GM12801 (cell line): Measurements from ENCODE around the gene SCN10A.

Experiments used
- TF ChIP-seq, protein P1 (sequence below): IDR thresholded peaks from one replicate; pipeline ENCODE4 v1.5.1; 2011; ENCODE audit warnings: control low read depth; ENCODE audit not compliant: insufficient read length; ENCODE audit errors: extremely low read depth

SCN10A gene

DNA sequence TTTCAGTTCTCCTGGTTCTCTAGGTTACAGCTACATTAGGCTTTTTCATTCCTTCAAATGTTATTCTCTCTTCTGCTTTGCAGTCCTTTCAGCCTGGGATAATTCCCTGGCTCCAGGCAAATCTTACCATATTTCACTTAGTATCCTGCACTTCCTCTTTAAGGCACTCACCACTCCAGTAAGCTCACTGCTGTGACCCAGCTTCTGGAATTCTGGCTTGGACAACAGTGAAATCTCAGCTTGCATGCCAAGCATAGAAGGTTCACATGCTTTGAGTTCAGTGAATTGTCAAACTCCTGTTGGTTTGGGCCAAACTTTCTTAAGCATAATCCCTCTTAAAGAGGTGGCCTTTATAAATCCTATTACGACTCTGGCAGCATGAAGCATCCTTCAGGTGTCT, 69.4 kb downstream of the SCN10A start:
- TF ChIP-seq, protein P1, sequence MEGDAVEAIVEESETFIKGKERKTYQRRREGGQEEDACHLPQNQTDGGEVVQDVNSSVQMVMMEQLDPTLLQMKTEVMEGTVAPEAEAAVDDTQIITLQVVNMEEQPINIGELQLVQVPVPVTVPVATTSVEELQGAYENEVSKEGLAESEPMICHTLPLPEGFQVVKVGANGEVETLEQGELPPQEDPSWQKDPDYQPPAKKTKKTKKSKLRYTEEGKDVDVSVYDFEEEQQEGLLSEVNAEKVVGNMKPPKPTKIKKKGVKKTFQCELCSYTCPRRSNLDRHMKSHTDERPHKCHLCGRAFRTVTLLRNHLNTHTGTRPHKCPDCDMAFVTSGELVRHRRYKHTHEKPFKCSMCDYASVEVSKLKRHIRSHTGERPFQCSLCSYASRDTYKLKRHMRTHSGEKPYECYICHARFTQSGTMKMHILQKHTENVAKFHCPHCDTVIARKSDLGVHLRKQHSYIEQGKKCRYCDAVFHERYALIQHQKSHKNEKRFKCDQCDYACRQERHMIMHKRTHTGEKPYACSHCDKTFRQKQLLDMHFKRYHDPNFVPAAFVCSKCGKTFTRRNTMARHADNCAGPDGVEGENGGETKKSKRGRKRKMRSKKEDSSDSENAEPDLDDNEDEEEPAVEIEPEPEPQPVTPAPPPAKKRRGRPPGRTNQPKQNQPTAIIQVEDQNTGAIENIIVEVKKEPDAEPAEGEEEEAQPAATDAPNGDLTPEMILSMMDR = no peak

DNA sequence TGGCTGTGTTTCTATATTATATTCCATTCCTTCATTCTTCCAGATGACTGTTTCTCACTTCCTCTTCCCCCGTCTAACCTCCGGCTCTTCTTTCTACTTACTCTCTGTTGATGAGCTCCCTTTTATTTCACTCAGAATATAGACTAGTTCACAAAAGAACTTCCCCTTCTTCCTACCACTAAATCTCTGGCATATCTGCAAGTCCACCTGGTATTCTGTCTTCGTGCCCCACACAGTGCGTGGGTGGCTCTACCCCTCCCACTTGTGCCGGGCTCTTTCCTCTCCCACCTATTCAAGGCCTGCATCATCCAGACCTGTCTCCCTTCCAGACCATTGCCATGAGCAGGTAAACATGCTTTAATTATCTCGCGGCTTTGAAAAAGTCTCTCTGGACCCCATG, 73.0 kb downstream of the SCN10A start:
- TF ChIP-seq, protein P1 = no peak

DNA sequence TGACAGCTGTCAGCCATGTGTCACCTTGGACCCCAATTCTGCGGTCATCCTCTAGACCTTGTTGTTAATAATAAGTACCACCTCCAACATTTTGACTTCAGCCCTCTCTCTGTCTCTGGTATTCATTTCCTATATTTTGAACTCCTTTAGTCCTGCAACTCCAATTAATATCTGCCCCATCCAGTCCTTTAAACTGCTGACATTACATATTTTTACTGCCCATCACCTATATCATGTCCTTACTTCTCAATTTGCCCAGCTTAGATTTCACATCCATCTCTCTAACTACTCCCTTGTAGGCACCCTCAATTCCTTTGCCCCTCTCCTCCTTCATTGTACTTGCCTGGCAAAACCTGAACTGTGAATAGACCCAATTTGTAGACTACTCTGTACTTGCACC, 73.5 kb downstream of the SCN10A start:
- TF ChIP-seq, protein P1 = no peak

DNA sequence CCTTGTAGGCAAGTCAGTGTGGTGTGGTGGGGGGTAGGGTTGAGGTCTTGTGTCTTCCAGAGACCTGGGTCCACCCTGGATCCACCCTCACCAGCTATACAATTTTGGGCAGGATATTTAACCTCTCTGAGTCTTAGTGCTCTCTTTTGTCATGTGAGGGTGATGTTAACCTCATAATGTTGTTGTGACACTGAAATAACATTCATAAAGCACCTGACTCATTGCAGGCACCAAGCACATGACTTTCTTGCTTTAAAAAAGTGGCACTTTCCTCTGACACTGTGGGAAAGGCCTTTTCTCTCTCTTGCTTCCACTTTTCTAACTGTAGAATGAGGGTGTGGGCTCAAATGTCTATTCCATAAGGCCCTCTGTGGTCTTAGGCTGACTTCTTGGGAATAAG, 75.5 kb downstream of the SCN10A start:
- TF ChIP-seq, protein P1 = no peak

DNA sequence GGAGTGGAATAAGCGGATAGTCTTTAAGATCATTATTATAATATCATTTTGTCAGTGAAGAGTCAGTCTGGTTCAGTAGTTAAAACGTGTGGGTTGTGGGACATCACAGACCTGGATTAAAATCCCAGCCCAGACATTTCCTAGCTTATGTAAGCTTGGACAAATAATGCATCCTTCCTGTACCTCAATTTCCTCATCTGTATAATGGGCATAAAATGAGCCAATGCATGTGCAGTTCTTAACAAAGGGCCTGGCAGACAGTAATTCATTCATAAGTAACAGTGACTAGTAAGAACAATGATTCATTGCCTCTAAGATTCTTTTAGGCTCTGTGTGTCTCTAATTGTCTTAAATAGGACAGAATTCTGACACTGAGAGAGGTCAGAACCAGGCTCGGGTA, 76.1 kb downstream of the SCN10A start:
- TF ChIP-seq, protein P1 = no peak

DNA sequence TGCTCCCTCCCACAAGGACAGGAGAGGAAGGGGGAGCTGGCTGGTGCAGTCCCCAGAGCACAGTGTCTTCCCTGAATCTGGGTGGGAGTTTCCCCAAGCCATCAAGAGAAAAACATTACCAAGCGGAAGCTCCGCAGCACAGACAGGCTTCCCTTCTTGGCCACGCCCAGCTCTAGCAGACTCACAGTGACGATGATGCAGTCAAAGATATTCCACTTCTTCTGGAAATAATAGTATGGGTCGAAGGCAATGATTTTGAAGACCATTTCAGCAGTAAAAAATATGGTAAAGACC, 76.7 kb downstream of the SCN10A start:
- TF ChIP-seq, protein P1 = no peak

DNA sequence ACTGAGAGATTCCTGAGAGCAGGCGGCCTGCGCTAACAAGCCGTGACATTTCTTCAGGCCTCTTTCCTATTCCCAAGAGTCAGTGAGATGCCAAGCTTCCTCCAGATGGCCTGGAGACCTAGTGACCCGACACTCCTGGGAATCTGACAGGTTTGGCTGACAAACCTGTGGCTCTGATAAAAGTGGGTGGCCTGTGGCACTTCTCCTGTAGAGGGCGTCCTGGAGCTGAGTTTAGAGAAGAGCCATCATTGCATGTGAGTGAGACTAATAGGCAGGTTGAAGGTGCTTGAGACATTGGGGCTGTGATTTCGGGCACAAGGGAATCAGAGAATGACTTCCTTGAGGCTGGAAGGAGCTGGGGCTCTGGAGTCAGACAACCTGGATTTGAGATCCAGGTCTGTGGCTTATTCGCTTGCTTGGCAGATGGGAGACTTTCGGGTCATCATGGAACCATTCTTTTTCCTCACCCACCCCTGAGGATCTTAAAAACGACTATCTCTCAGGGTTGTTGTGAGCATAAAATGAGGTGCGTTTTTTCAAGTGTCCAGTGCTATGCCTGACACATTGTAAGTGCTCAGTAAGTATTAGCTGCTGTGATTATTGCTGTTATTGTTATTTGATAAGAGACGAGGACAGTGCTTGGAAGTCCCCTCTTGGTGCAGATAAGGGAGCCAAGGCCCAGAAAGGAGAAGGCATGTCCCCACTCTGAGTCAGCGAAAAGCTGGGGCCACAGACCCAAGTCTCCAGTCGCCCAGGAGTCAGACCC, 77.2 kb downstream of the SCN10A start:
- TF ChIP-seq, protein P1 = no peak
